Activated CD8-positive, alpha-beta T cell treated with anti-CD3 and anti-CD28 coated beads, Interleukin-2, amount 10 ng/mL, durations not matched to agents 7 days and 5 days (primary cell): ENCODE data around the gene CTTN. TPM values are rescaled to one million over a fixed set of nuclear protein-coding genes. Genes with fewer than 3 reads are reported as not detected.

Source experiments
- ATAC-seq: fragments of 150-1000 bp; cut with Tn5 transposase; one replicate; pipeline ENCODE4 v1.10.0; 2021; ENCODE audit warnings: moderate library complexity
- CTCF ChIA-PET: fragments of 350-600 bp; sonication (Branson Sonifier 250); formaldehyde crosslinking; loops from one replicate; lab custom pipeline; 2021; ENCODE audit warnings: antibody characterized with exemption; lab: Charles Lee
- POLR2A ChIA-PET: fragments of 350-600 bp; sonication (Branson Sonifier 250); formaldehyde crosslinking; loops from one replicate; lab custom pipeline; 2021; ENCODE audit warnings: antibody characterized with exemption; lab: Charles Lee
- DNase-seq: peaks from one replicate; pipeline ENCODE4 v3.0.0-alpha.2; 2020
- H3K27ac Mint-ChIP-seq: one replicate; pipeline ENCODE4 v1.8.0; 2021; ENCODE audit warnings: mild to moderate bottlenecking, mixed read lengths
- H3K27me3 Mint-ChIP-seq: one replicate; pipeline ENCODE4 v1.8.0; 2021; ENCODE audit warnings: low read depth, mixed read lengths
- H3K36me3 Mint-ChIP-seq: one replicate; pipeline ENCODE4 v1.8.0; 2021; ENCODE audit warnings: low read depth, mixed read lengths
- H3K4me1 Mint-ChIP-seq: one replicate; pipeline ENCODE4 v1.8.0; 2021; ENCODE audit warnings: low read depth, mixed read lengths
- H3K4me3 Mint-ChIP-seq: one replicate; pipeline ENCODE4 v1.8.0; 2021; ENCODE audit warnings: mild to moderate bottlenecking, mixed read lengths
- H3K9me3 Mint-ChIP-seq: one replicate; pipeline ENCODE4 v1.8.0; 2022; ENCODE audit warnings: mixed read lengths; ENCODE audit not compliant: insufficient read depth
- total RNA-seq, 2 experiments: library from RNA; stranded (reverse); gene quantifications; one replicate each; pipeline ENCODE4 v1.2.3, GENCODE V29; 2021

CTTN gene
- total RNA-seq, 2 experiments from 2014 or later = not detected

- Mint-ChIP-seq H3K9me3 (no peaks in the 10 kb centered on the region), H3K27ac (no peak overlapping the region), H3K4me3 (no peak overlapping the region), H3K27me3 (peaks cover 9% of the 10 kb centered on the region), H3K36me3 (no peaks in the 10 kb centered on the region), H3K4me1 (no peaks in the 10 kb centered on the region)
- ChIA-PET CTCF (no interaction called here), POLR2A (no interaction called here)
- DNase-seq (no peak), ATAC-seq (no peak)
These were observed 76.4 kb downstream of the CTTN start for GRCh38 chr11:70474710-70475109.

DNA sequence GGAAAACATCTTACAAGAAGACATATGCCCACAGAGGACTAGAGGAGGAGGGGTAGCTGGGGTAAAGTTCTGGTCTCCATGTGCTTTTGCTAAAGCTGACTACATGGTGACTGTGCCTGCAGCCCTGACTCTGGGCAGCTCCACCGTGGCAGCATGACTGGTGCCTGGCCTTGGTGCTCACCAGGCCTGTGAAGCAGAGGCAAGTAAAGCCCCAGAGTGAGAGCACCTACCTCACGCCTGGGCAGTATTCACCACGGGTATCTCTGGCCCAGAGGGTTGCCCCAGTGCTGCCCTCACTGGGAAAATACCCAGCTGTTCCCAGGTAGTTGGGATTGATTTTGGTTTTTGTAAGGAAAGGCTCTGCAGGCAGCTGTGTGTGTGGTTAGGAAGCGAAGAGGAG is 78.3 kb downstream of the CTTN start:
- Mint-ChIP-seq H3K4me1 (no peaks in the 10 kb centered on the region), H3K27ac (no peak overlapping the region), H3K4me3 (no peak overlapping the region), H3K9me3 (no peaks in the 10 kb centered on the region), H3K36me3 (no peaks in the 10 kb centered on the region), H3K27me3 (no peaks in the 10 kb centered on the region)
- DNase-seq = no peak
- ChIA-PET POLR2A (no interaction called here), CTCF (no interaction called here)
- ATAC-seq = no peak

DNA sequence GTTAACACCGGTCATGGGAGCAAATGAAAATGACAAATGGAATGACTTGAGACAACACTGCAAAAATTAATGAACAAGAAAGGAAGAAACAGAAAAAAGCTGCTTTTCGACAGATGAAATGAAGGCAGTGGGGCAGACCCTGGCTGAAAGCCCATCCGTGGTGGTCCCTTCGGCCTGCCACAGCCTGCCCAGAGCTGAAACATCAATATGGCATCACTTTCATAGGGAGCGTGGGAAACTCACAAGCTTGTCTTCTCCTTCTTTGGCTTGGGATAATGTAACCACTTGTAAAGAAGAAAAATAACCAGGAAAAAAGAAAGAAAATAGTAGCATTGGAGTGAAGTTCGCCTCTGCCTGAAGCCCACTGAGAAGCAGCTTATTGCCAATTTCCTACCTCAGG is 78.8 kb downstream of the CTTN start:
- ChIA-PET CTCF (no interaction called here), POLR2A (no interaction called here)
- DNase-seq = no peak
- H3K4me3 Mint-ChIP-seq = no peak overlapping the region
- no peaks in the 10 kb centered on the region for H3K27me3 Mint-ChIP-seq
- ATAC-seq = no peak
- no peaks in the 10 kb centered on the region for H3K9me3 Mint-ChIP-seq
- no peaks in the 10 kb centered on the region for H3K36me3 Mint-ChIP-seq
- H3K4me1 Mint-ChIP-seq = no peaks in the 10 kb centered on the region
- no peak overlapping the region for H3K27ac Mint-ChIP-seq

GRCh38 chr11:70477609-70478008 is 79.3 kb downstream of the CTTN start:
- ATAC-seq (no peak), DNase-seq (no peak)
- no peaks in the 10 kb centered on the region for H3K36me3 Mint-ChIP-seq
- no peaks in the 10 kb centered on the region for H3K9me3 Mint-ChIP-seq
- no peak overlapping the region for H3K27ac Mint-ChIP-seq
- H3K4me3 Mint-ChIP-seq = no peak overlapping the region
- no peaks in the 10 kb centered on the region for H3K27me3 Mint-ChIP-seq
- ChIA-PET POLR2A (no interaction called here), CTCF (no interaction called here)
- no peaks in the 10 kb centered on the region for H3K4me1 Mint-ChIP-seq

- ChIA-PET CTCF (no interaction called here), POLR2A (no interaction called here)
- no peak for ATAC-seq
These were observed 80.0 kb downstream of the CTTN start for GRCh38 chr11:70478166-70478890.

DNA sequence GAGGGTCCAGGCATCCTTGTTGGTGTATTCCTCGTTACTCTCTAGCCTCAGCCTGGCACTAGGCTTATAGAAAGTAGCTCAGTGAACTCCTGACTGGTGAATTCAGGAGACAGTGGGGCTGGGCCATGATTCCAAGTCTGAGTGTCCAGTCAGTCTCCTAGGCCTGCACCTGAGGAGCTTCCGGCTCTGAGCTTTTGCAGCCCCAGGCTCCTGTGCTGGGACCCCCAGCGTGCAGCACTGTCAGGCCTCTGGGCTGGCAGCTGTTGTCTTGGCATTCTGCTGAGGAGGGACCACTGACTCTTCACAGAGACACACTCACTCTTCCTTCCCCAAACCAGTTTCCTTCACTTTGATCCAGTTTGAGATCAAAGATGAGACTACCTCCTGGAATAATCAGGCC is 82.4 kb downstream of the CTTN start:
- no peak overlapping the region for H3K4me3 Mint-ChIP-seq
- no peaks in the 10 kb centered on the region for H3K4me1 Mint-ChIP-seq
- H3K9me3 Mint-ChIP-seq = no peaks in the 10 kb centered on the region
- no peaks in the 10 kb centered on the region for H3K27me3 Mint-ChIP-seq
- no peak for ATAC-seq
- POLR2A ChIA-PET = no interaction called here
- no peak overlapping the region for H3K27ac Mint-ChIP-seq
- CTCF ChIA-PET = no interaction called here
- H3K36me3 Mint-ChIP-seq = no peaks in the 10 kb centered on the region
- DNase-seq = no peak

More at GRCh38 chr11:70478166-70478890, 80.0 kb downstream of the CTTN start:
- H3K9me3 Mint-ChIP-seq = no peaks in the 10 kb centered on the region
- no peak overlapping the region for H3K27ac Mint-ChIP-seq
- no peak for DNase-seq
- H3K4me3 Mint-ChIP-seq = no peak overlapping the region
- no peaks in the 10 kb centered on the region for H3K4me1 Mint-ChIP-seq
- no peaks in the 10 kb centered on the region for H3K27me3 Mint-ChIP-seq
- no peaks in the 10 kb centered on the region for H3K36me3 Mint-ChIP-seq

DNA sequence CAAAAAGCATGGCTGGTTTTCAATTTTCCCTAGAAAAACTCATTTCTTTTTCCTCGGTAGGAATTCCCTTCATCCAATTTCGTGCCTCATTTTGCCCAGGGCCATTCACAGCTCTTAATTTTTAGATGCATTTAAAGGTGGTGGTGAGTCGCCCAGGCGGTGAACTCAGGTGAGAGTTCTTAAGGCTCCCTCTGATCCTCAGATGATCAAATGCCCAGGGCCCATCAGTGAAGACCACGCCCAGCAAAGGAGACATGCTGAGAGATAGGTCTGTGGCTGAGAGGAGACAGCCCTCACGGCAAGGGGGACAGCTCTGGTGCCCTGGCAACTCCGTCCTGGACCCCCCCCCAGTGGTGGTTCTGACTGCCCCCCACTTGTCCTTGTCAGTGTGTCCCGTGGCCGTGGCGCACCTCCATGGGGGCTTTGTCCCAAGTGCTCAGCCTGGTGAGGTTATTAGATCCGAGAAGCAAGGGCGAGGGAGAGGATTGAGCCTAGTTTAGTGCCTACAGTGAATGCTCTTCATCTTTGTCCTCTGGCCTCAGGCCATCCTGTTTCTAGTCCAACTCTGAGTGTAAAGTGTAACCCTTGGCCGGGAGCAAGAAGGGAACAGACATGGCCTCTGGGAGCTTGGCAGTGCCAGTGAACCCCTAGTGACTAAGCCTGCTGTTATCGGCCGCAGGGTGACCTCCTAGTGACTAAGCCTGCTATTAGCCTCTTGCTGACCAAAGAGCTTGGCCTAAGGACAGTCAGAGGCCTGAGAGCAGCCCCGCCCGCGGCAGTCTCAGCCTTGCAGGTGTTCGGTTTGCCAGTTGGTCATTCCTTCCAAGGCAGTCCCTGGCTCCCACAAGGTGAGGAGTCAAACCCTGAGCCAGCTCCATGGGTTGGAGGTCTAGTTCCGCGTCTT is 83.5 kb downstream of the CTTN start:
- no peak for DNase-seq
- H3K36me3 Mint-ChIP-seq = no peaks in the 10 kb centered on the region

DNA sequence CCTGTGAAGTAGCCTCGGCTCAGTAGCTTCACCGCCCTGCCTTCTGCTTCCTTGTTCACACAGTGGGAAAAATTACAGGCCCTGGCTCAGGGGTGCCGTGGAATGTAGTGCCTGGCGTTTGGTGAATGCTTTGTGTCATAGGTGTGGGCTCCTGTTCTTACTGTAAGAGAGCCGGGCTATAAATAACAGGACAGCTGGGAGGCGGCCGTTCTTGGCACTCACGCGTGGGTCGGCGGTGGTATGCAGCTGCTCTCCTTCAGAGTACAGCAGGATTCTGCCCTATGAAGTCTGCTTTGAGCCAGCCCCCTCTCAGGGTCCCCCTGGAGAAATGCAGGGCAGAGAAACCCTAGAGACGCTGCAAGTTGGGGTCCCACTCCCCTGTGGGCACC is 84.2 kb downstream of the CTTN start:
- Mint-ChIP-seq H3K4me3 (no peak overlapping the region), H3K36me3 (no peaks in the 10 kb centered on the region), H3K27ac (no peak overlapping the region), H3K9me3 (no peaks in the 10 kb centered on the region), H3K4me1 (no peaks in the 10 kb centered on the region), H3K27me3 (no peaks in the 10 kb centered on the region)
- ChIA-PET POLR2A (no interaction called here), CTCF (no interaction called here)
- DNase-seq (no peak), ATAC-seq (no peak)

More for the DNA sequence above, 83.5 kb downstream of the CTTN start:
- Mint-ChIP-seq H3K27me3 (no peaks in the 10 kb centered on the region), H3K9me3 (no peaks in the 10 kb centered on the region), H3K4me3 (no peak overlapping the region), H3K27ac (no peak overlapping the region), H3K4me1 (no peaks in the 10 kb centered on the region)
- ChIA-PET POLR2A (no interaction called here), CTCF (no interaction called here)
- no peak for ATAC-seq

- Mint-ChIP-seq H3K27ac (no peak overlapping the region), H3K9me3 (no peaks in the 10 kb centered on the region), H3K27me3 (no peaks in the 10 kb centered on the region), H3K36me3 (no peaks in the 10 kb centered on the region), H3K4me3 (no peak overlapping the region), H3K4me1 (no peaks in the 10 kb centered on the region)
- ATAC-seq (no peak), DNase-seq (no peak)
- CTCF ChIA-PET = no interaction called here
- POLR2A ChIA-PET = no interaction called here
These were observed 84.9 kb downstream of the CTTN start for GRCh38 chr11:70483077-70483861.

GRCh38 chr11:70483917-70484316 is 85.6 kb downstream of the CTTN start:
- no peaks in the 10 kb centered on the region for H3K9me3 Mint-ChIP-seq
- no peaks in the 10 kb centered on the region for H3K36me3 Mint-ChIP-seq
- ATAC-seq (no peak), DNase-seq (no peak)
- ChIA-PET POLR2A (no interaction called here), CTCF (no interaction called here)
- H3K4me3 Mint-ChIP-seq = no peak overlapping the region
- H3K27me3 Mint-ChIP-seq = no peaks in the 10 kb centered on the region
- H3K4me1 Mint-ChIP-seq = no peaks in the 10 kb centered on the region
- no peak overlapping the region for H3K27ac Mint-ChIP-seq

DNA sequence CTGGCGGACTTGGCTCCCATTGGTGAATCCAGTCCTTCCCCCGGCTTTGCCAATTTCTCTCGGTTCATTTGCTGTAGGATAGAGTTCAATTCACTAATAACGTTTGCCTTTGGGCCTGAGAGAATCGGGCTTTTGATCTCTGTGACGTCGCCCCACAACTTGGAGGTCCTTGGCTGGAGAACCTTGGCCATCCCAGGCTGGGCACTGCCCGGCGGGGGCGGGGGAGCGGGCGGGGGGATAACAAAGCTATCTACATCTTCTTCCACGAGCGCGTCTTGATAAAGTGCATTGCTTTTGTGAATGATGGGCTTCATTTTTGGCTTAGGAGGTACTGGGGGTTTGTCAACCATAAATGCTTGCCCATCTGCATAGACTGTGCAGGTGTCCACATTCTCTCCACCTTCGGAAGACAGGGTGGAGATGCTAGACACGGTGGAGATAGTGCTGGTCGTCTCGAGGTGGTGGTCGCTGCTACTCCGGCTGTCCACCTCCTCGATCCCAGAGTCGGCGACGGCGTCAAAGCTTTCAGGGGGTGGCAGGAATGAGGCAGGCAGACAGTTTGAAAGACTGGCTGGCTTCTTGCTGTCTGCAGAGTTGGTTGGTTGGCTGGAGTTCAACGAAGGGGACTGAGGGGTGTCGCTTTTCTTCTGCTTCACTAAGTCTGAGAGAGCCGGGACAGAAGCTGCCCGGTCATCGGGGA is 87.1 kb downstream of the CTTN start:
- no peak for ATAC-seq
- ChIA-PET CTCF (no interaction called here), POLR2A (no interaction called here)

More for the DNA sequence above, 87.1 kb downstream of the CTTN start:
- H3K9me3 Mint-ChIP-seq = no peaks in the 10 kb centered on the region
- H3K4me1 Mint-ChIP-seq = no peaks in the 10 kb centered on the region
- no peak overlapping the region for H3K27ac Mint-ChIP-seq
- no peaks in the 10 kb centered on the region for H3K27me3 Mint-ChIP-seq
- no peaks in the 10 kb centered on the region for H3K36me3 Mint-ChIP-seq
- DNase-seq = no peak
- H3K4me3 Mint-ChIP-seq = no peak overlapping the region
